ENCODE measurements around the gene TJP1.
"Not testable (repeated sequence)": the region's sequence is repeated elsewhere in the genome, so short reads cannot be mapped to it uniquely, and the experiment has no call there.

Gene TJP1

DNA sequence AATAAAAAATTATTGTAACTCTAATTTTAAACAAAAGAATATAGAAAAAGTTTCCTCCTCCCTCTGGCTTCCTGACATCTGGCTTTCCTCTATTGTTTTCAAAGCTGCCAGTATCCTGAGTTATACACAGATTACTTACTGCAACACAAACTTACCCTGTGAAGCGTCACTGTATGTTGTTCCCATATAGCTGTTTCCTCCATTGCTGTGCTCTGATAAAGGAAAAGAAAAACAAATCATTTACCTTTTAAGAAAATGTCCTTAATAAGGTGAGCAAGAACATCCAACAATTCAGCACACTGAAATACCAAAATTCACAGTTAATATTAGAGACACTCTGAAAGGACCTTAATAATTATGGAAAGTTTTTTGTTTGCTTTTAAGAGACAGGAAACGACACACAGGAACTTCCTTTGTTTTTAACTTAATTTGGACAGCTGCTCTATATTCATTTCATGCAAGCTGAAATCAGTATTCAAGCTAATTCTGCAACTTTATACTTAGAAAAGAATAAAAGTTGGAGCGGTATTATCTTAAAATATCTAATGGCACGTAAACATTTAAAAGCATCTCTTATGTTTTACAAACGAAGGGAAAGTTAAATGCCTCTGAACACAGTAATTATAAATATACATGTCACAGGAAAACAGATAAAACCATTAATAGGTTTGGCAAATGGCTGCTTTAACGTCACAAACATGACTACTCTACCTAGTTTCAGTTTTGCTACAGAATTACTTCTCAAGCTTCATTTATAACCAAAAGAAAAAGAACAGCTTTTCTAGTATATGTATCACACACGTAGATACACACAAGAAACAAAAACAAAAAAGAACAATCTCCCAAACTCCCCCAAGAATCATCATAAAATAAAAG is 21.5 kb downstream of the TJP1 start:
- no peak for ATAC-seq (ENCODE audit: low read depth)
- Mint-ChIP-seq H3K9me3 (peaks cover 3% of the 10 kb centered on the region), H3K27me3 (peaks cover 6% of the 10 kb centered on the region), H3K4me3 (no peak overlapping the region), H3K27ac (no peak overlapping the region), H3K36me3 (peaks cover 2% of the 10 kb centered on the region), H3K4me1 (peaks cover 2% of the 10 kb centered on the region)
- DNase-seq (ENCODE audit: low spot score in 2 of 2), result no peak

- no peak overlapping the region for H3K27ac Mint-ChIP-seq
- H3K9me3 Mint-ChIP-seq, result peaks cover 2% of the 10 kb centered on the region
- ATAC-seq (ENCODE audit: low read depth) (no peak), DNase-seq (ENCODE audit: low spot score in 2 of 2) (no peak)
- H3K27me3 Mint-ChIP-seq, result peaks cover 3% of the 10 kb centered on the region
- peaks cover 2% of the 10 kb centered on the region for H3K36me3 Mint-ChIP-seq
- no peak overlapping the region for H3K4me3 Mint-ChIP-seq
- H3K4me1 Mint-ChIP-seq, result peaks cover 2% of the 10 kb centered on the region
Observed at GRCh38 chr15:29799859-29800258, 22.4 kb downstream of the TJP1 start.

GRCh38 chr15:29795610-29796009 is 26.7 kb downstream of the TJP1 start:
- no peaks in the 10 kb centered on the region for H3K4me1 Mint-ChIP-seq
- no peak overlapping the region for H3K27ac Mint-ChIP-seq
- peaks cover 1% of the 10 kb centered on the region for H3K27me3 Mint-ChIP-seq
- no peak for ATAC-seq (ENCODE audit: low read depth)
- no peaks in the 10 kb centered on the region for H3K36me3 Mint-ChIP-seq
- DNase-seq (ENCODE audit: low spot score in 2 of 2), result no peak
- no peak overlapping the region for H3K4me3 Mint-ChIP-seq
- peaks cover 1% of the 10 kb centered on the region for H3K9me3 Mint-ChIP-seq

GRCh38 chr15:29792426-29793159 is 29.7 kb downstream of the TJP1 start:
- ATAC-seq (ENCODE audit: low read depth) (no peak), DNase-seq (ENCODE audit: low spot score in 2 of 2) (no peak)
- Mint-ChIP-seq H3K9me3 (peaks cover 1% of the 10 kb centered on the region), H3K27ac (no peak overlapping the region), H3K36me3 (no peaks in the 10 kb centered on the region), H3K4me1 (no peaks in the 10 kb centered on the region), H3K27me3 (peaks cover 1% of the 10 kb centered on the region), H3K4me3 (no peak overlapping the region)

- Mint-ChIP-seq H3K9me3 (peaks cover 4% of the 10 kb centered on the region), H3K4me3 (no peak overlapping the region), H3K27ac (no peak overlapping the region), H3K27me3 (peaks cover 1% of the 10 kb centered on the region), H3K36me3 (no peaks in the 10 kb centered on the region), H3K4me1 (no peaks in the 10 kb centered on the region)
- ATAC-seq (ENCODE audit: low read depth), result no peak
- DNase-seq (ENCODE audit: low spot score in 2 of 2), result no peak
Observed at GRCh38 chr15:29790607-29791006, 31.7 kb downstream of the TJP1 start.

GRCh38 chr15:29789871-29790270 is 32.4 kb downstream of the TJP1 start:
- peaks cover 1% of the 10 kb centered on the region for H3K27me3 Mint-ChIP-seq
- H3K9me3 Mint-ChIP-seq, result peaks cover 4% of the 10 kb centered on the region
- no peak for DNase-seq (ENCODE audit: low spot score in 2 of 2)
- no peaks in the 10 kb centered on the region for H3K36me3 Mint-ChIP-seq
- H3K27ac Mint-ChIP-seq, result no peak overlapping the region
- H3K4me3 Mint-ChIP-seq, result no peak overlapping the region
- ATAC-seq (ENCODE audit: low read depth), result no peak
- H3K4me1 Mint-ChIP-seq, result no peaks in the 10 kb centered on the region

DNA sequence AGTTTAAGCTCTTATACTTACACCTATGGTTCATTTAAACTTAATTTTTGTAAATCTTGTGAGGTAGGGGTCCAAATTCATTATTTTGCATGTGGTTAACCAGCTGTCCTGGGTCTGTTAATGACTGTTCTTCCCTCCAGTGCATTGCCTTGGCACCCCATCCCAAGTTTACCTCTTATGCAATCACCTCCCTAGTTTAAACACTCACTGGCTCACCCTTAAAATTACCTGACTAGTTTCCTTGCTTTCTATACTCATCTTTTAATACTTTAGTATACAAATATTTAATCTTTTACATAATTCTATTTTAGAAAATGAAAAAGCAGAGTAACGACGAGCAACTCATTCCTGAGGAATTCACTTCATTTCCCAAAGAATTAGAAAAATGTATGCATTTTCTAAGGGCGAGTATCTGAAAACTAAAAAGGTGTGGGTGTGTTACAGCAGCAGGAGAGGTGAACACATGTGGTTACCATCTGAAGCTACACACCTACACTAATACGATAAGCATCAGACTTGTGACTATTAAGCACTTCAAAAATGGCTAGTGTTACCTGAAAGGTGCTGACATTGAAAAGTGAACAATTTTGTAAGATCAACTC is 33.7 kb downstream of the TJP1 start:
- Mint-ChIP-seq H3K27ac (no peak overlapping the region), H3K9me3 (peaks cover 4% of the 10 kb centered on the region), H3K4me3 (no peak overlapping the region), H3K27me3 (peaks cover 1% of the 10 kb centered on the region), H3K36me3 (no peaks in the 10 kb centered on the region), H3K4me1 (no peaks in the 10 kb centered on the region)
- no peak for DNase-seq (ENCODE audit: low spot score in 2 of 2)
- no peak for ATAC-seq (ENCODE audit: low read depth)

DNA sequence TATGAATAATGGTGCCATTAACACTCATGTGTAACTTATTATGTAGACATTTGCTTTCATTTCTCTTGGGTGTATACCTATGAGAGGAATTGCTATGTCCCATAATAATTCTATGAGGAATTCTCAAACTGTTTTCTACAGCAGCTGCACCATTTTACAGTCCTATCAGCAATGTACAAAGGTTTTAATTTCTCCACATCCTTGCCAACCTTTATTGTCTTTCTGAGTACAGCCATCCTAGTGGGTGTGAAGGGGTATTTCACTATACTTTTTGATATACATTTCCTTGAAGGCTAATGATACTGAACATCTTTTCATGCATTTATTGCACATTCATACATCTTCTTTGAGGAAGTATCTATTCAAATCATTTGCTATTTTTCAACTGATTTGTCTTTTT is 34.5 kb downstream of the TJP1 start:
- DNase-seq (ENCODE audit: low spot score in 2 of 2), result no peak
- H3K4me1 Mint-ChIP-seq, result no peaks in the 10 kb centered on the region
- no peak overlapping the region for H3K27ac Mint-ChIP-seq
- ATAC-seq (ENCODE audit: low read depth), result no peak
- H3K9me3 Mint-ChIP-seq, result peaks cover 5% of the 10 kb centered on the region
- H3K4me3 Mint-ChIP-seq, result no peak overlapping the region
- H3K36me3 Mint-ChIP-seq, result no peaks in the 10 kb centered on the region
- H3K27me3 Mint-ChIP-seq, result no peaks in the 10 kb centered on the region

DNA sequence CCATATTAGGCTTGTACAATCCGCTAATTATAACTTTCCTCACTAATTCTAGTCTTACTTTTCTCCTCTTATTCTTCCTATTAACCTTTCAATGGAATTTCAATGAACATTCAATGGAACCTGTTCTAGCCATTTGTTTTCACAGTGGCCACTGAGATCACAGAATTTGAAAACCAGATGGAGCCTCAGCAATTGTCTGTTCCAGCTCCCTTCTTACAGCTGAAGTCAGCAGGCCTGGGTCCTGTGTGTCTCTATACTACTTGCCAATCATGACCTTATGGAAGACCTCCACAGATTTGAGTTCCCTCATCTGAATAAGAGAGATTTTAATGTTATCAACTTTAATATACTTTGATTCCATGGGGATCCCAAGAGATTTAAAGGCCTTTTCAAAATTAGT is 36.6 kb downstream of the TJP1 start:
- ATAC-seq (ENCODE audit: low read depth) (no peak), DNase-seq (ENCODE audit: low spot score in 2 of 2) (no peak)
- no peaks in the 10 kb centered on the region for H3K36me3 Mint-ChIP-seq
- H3K4me3 Mint-ChIP-seq, result no peak overlapping the region
- peaks cover 11% of the 10 kb centered on the region for H3K9me3 Mint-ChIP-seq
- no peaks in the 10 kb centered on the region for H3K4me1 Mint-ChIP-seq
- no peaks in the 10 kb centered on the region for H3K27me3 Mint-ChIP-seq
- H3K27ac Mint-ChIP-seq, result no peak overlapping the region

DNA sequence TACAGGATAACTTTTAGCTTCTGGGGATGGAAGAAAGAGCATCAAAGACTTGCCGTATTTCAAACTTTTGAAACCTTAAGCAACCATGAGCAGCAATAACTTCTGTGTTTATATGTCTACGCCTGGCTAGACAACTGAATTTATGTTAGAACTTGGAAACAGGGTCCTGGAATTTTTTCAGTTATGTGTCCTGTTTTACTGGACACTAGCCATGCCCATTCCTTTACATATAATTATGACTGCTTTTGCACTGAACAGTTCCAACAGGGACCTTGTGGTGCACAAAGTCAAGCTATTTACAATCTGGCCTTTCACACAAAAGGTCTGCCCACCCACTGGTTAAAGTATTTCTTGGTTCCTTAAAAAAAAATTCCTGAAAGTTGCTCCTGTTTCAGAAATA is 37.1 kb downstream of the TJP1 start:
- Mint-ChIP-seq H3K4me1 (no peaks in the 10 kb centered on the region), H3K27me3 (no peaks in the 10 kb centered on the region), H3K36me3 (no peaks in the 10 kb centered on the region), H3K27ac (no peak overlapping the region), H3K4me3 (no peak overlapping the region), H3K9me3 (peaks cover 12% of the 10 kb centered on the region)
- DNase-seq (ENCODE audit: low spot score in 2 of 2) (no peak), ATAC-seq (ENCODE audit: low read depth) (no peak)

GRCh38 chr15:29784413-29784812 is 37.9 kb downstream of the TJP1 start:
- ATAC-seq (ENCODE audit: low read depth) (no peak), DNase-seq (ENCODE audit: low spot score in 2 of 2) (no peak)
- Mint-ChIP-seq H3K9me3 (peaks cover 12% of the 10 kb centered on the region), H3K27ac (no peak overlapping the region), H3K27me3 (no peaks in the 10 kb centered on the region), H3K36me3 (no peaks in the 10 kb centered on the region), H3K4me1 (no peaks in the 10 kb centered on the region), H3K4me3 (no peak overlapping the region)

GRCh38 chr15:29782816-29783215 is 39.5 kb downstream of the TJP1 start:
- H3K4me1 Mint-ChIP-seq; H3K36me3 Mint-ChIP-seq; ATAC-seq (ENCODE audit: low read depth); H3K27ac Mint-ChIP-seq; H3K4me3 Mint-ChIP-seq; DNase-seq (ENCODE audit: low spot score in 2 of 2); H3K27me3 Mint-ChIP-seq: not testable (repeated sequence)
- H3K9me3 Mint-ChIP-seq, result peaks cover 12% of the 10 kb centered on the region

DNA sequence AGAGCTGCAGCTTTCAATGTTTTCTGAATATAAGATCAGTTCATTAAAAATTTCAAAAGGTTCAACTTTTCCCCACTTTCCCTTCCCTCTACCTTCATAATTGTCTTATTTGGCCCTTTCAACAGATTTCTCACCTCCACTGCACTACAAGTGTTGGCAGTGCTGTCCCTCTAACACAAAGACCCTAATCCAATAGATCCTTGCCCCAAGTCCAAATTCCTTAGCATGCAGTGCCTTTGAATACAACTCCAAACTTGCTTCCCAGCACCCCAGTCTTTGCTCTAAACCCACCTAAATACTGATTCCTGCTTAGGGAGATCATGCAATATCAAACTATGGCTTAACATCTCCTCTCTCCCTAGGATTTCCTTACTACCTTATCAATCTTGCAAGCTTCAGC is 43.9 kb downstream of the TJP1 start:
- H3K36me3 Mint-ChIP-seq, result no peaks in the 10 kb centered on the region
- H3K4me1 Mint-ChIP-seq, result no peaks in the 10 kb centered on the region
- peaks cover 3% of the 10 kb centered on the region for H3K27me3 Mint-ChIP-seq
- peaks cover 8% of the 10 kb centered on the region for H3K9me3 Mint-ChIP-seq
- no peak overlapping the region for H3K27ac Mint-ChIP-seq
- no peak overlapping the region for H3K4me3 Mint-ChIP-seq
- ATAC-seq (ENCODE audit: low read depth) (no peak), DNase-seq (ENCODE audit: low spot score in 2 of 2) (no peak)

DNA sequence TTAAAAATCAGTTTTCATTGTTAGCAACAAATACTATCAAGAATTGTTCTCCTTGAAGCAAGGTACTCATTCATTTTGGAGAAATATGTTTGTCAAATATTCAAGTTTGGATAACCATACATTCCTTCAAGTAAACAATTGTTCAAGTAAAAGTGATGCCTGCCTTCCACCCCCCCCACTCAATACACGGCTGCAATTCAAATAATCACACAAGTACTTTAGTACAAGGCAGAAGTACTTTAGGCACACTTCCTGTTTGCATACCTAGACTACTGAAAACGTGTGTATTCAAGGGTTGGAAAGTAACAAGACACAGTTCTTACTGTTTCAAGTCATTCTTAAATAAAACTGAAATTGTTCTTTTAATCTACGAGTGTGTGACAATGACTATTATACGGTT is 45.4 kb downstream of the TJP1 start:
- Mint-ChIP-seq H3K27ac (no peak overlapping the region), H3K4me3 (no peak overlapping the region), H3K9me3 (peaks cover 6% of the 10 kb centered on the region), H3K36me3 (no peaks in the 10 kb centered on the region), H3K27me3 (peaks cover 3% of the 10 kb centered on the region), H3K4me1 (no peaks in the 10 kb centered on the region)
- DNase-seq (ENCODE audit: low spot score in 2 of 2), result no peak
- no peak for ATAC-seq (ENCODE audit: low read depth)

Data from memory B cell (primary cell).